SK-N-MC (cell line): ENCODE measurements around the gene PPP1R7.

Experiments used
- EZH2 ChIP-seq: fragments of 200-600 bp; sonication (generic); IDR thresholded peaks from one replicate; pipeline ENCODE4 v1.6.1; 2017; ENCODE audit warnings: antibody characterized with exemption
- FOXP2 ChIP-seq: optimal IDR thresholded peaks from 2 replicates; pipeline ENCODE3; 2011; ENCODE audit warnings: mild to moderate bottlenecking, moderate library complexity; ENCODE audit not compliant: insufficient read depth; ENCODE audit errors: extremely low read length, control extremely low read depth
- POLR2AphosphoS5 ChIP-seq: IDR thresholded peaks from 2 replicates; pipeline ENCODE4 v1.6.1; 2012; ENCODE audit warnings: mild to moderate bottlenecking, low read depth, low read length, borderline replicate concordance

DNA sequence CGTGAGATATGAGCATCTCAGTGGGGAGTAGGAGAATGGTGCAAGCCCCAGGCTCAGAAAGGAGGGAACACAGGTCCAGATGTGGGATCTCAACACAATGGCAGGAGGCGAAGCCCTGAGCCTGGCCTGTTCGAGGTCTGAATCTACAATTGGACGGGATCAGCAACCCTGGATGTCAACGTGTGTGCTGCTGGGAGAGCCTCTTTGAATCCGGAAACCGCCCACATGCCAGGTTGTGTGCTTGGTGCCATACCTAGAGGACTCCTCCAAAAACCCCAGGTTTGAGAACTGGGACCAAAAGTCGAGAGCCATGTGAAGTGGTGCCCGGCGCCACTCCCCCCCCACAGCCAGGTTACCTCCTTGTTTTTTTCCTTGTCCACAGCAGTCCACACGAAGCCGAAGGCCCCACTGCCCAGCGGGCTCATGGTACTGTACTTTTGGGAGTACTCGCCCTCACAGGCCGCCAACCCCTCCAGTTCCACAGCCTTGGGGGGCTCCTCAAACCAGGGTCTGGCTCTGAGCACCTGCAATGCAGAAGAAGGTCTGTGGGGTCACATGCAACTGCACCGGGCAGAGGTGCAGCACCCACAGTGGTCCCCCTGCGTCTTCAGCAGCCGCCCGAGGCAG lies 27.8 kb upstream of the PPP1R7 start:
- TF ChIP-seq EZH2 (no peak), POLR2AphosphoS5 (no peak), FOXP2 (no peak)
